HG03108 (cell line): ENCODE data around the gene CBY3.
A peak's percentile ranks its signal among the peaks of the same experiment; 100 is the strongest.
"Not testable (repeated sequence)": the region's sequence is repeated elsewhere in the genome, so short reads cannot be mapped to it uniquely, and the experiment has no call there.

Experiments
- ATAC-seq: cut with Tn5 transposase; IDR thresholded peaks from one replicate; pipeline ENCODE4 v1.9.1; 2021; ENCODE audit warnings: moderate library complexity; ENCODE audit not compliant: unreplicated experiment

Gene CBY3

GRCh38 chr5:179680780-179681401 lies at the start of gene CBY3:
CBY3 (minus strand) TSS chr5:179681034; CDS start chr5:179680918, 116 bp downstream.
- no peak for ATAC-seq

GRCh38 chr5:179730356-179730755 lies 49.5 kb upstream of the CBY3 start:
- no peak for ATAC-seq

GRCh38 chr5:179729727-179730126 lies 48.9 kb upstream of the CBY3 start:
- ATAC-seq = no peak

GRCh38 chr5:179729303-179729702 lies 48.5 kb upstream of the CBY3 start:
- no peak for ATAC-seq

- no peak for ATAC-seq
Measured at GRCh38 chr5:179727106-179727505, 46.3 kb upstream of the CBY3 start.

- no peak for ATAC-seq
Measured at GRCh38 chr5:179724163-179724562, 43.3 kb upstream of the CBY3 start.

GRCh38 chr5:179720222-179720621 lies 39.4 kb upstream of the CBY3 start:
- ATAC-seq = no peak

- ATAC-seq = no peak
Measured at GRCh38 chr5:179716286-179716685, 35.5 kb upstream of the CBY3 start.

- no peak for ATAC-seq
Measured at GRCh38 chr5:179700401-179700918, 19.6 kb upstream of the CBY3 start.

GRCh38 chr5:179699616-179700237 lies 18.9 kb upstream of the CBY3 start:
- ATAC-seq = no peak

- ATAC-seq = no peak
Measured at GRCh38 chr5:179698935-179699615, 18.2 kb upstream of the CBY3 start, which contains the start of gene CANX. CANX (plus strand) TSS chr5:179698967; CDS start chr5:179705682, 6,715 bp downstream.

GRCh38 chr5:179697993-179698934 lies 17.4 kb upstream of the CBY3 start:
- peak; percentile 91 for ATAC-seq

- ATAC-seq = not testable (repeated sequence)
Measured at GRCh38 chr5:179697543-179697942, 16.7 kb upstream of the CBY3 start.

- ATAC-seq = no peak
Measured at GRCh38 chr5:179697108-179697507, 16.3 kb upstream of the CBY3 start.

- no peak for ATAC-seq
Measured at GRCh38 chr5:179696603-179697002, 15.8 kb upstream of the CBY3 start.

GRCh38 chr5:179694561-179694960 lies 13.7 kb upstream of the CBY3 start:
- ATAC-seq = no peak

GRCh38 chr5:179689212-179689611 lies 8.4 kb upstream of the CBY3 start:
- not testable (repeated sequence) for ATAC-seq

- no peak for ATAC-seq
Measured at GRCh38 chr5:179680014-179680779, 637 bp downstream of the CBY3 start.

- peak; percentile 15 for ATAC-seq
Measured at GRCh38 chr5:179679014-179679674, 1.7 kb downstream of the CBY3 start.
